WTC11 (cell line): Measurements from ENCODE around the gene RBM26. TPM values are rescaled to one million over a fixed set of nuclear protein-coding genes. Genes with fewer than 3 reads are reported as not detected.

Experiments used
- ATAC-seq: fragments of 200-7000 bp; cut with Tn5 transposase; 2 replicates; pipeline ENCODE4 v1.10.0; 2021; ENCODE audit warnings: mild to moderate bottlenecking, moderate library complexity
- CTCF ChIA-PET: fragments of 300-600 bp; sonication (Branson Sonifier 250); formaldehyde crosslinking; loops from one replicate; lab custom pipeline; 2021; ENCODE audit warnings: antibody characterized with exemption; lab: Charles Lee
- POLR2A ChIA-PET: fragments of 350-600 bp; sonication (Branson Sonifier 250); formaldehyde crosslinking; loops from one replicate; lab custom pipeline; 2021; ENCODE audit warnings: antibody characterized with exemption; lab: Charles Lee
- DNase-seq: peaks from one replicate; pipeline ENCODE4 v3.0.0; 2021; ENCODE audit warnings: low spot score
- H3K27ac Mint-ChIP-seq: 2 replicates; pipeline ENCODE4 v1.8.0; 2021; ENCODE audit warnings: mixed read lengths
- H3K27me3 Mint-ChIP-seq: 2 replicates; pipeline ENCODE4 v1.8.0; 2021; ENCODE audit warnings: low read depth, mild to moderate bottlenecking, moderate library complexity, mixed read lengths
- H3K36me3 Mint-ChIP-seq: 2 replicates; pipeline ENCODE4 v1.8.0; 2021; ENCODE audit warnings: mixed read lengths
- H3K4me1 Mint-ChIP-seq: 2 replicates; pipeline ENCODE4 v1.8.0; 2022; ENCODE audit warnings: mixed read lengths
- H3K4me3 Mint-ChIP-seq: 2 replicates; pipeline ENCODE4 v1.8.0; 2021; ENCODE audit warnings: mild to moderate bottlenecking, moderate library complexity, mixed read lengths
- H3K9me3 Mint-ChIP-seq: 2 replicates; pipeline ENCODE4 v1.8.0; 2021; ENCODE audit warnings: mixed read lengths
- CDX4 ChIP-seq: fragments of 250-450 bp; sonication (Bioruptor Pico); IDR thresholded peaks from 2 replicates; pipeline ENCODE4 v1.9.0; 2021; ENCODE audit warnings: moderate library complexity, mild to moderate bottlenecking, inconsistent platforms, borderline replicate concordance
- E2F1 ChIP-seq: sonication (generic); formaldehyde crosslinking; IDR thresholded peaks from 2 replicates; pipeline ENCODE4 v1.8.0; 2022; ENCODE audit warnings: mild to moderate bottlenecking, missing genetic modification reagents
- GRHL2 ChIP-seq: fragments of 250-450 bp; sonication (Bioruptor Pico); IDR thresholded peaks from 2 replicates; pipeline ENCODE4 v1.8.0; 2022; ENCODE audit warnings: mild to moderate bottlenecking, moderate library complexity; ENCODE audit not compliant: insufficient replicate concordance, severe bottlenecking
- HMGA2 ChIP-seq: fragments of 250-450 bp; sonication (Bioruptor Pico); IDR thresholded peaks from 2 replicates; pipeline ENCODE4 v1.4.0; 2021; ENCODE audit warnings: mild to moderate bottlenecking, moderate library complexity
- IRF1 ChIP-seq: sonication (generic); formaldehyde crosslinking; IDR thresholded peaks from 2 replicates; pipeline ENCODE4 v1.8.0; 2023; ENCODE audit warnings: missing genetic modification reagents
- JUN ChIP-seq: sonication (generic); formaldehyde crosslinking; IDR thresholded peaks from 2 replicates; pipeline ENCODE4 v1.8.0; 2023; ENCODE audit warnings: mild to moderate bottlenecking, missing genetic modification reagents
- PRRX2 ChIP-seq: fragments of 250-450 bp; sonication (Bioruptor Pico); IDR thresholded peaks from 2 replicates; pipeline ENCODE4 v1.8.0; 2021; ENCODE audit warnings: mild to moderate bottlenecking
- STAT6 ChIP-seq: sonication (generic); formaldehyde crosslinking; conservative IDR thresholded peaks from 2 replicates; pipeline ENCODE4 v1.8.1; 2023; ENCODE audit warnings: mild to moderate bottlenecking, low read depth, missing genetic modification reagents, moderate library complexity
- USF2 ChIP-seq: sonication (generic); formaldehyde crosslinking; IDR thresholded peaks from 2 replicates; pipeline ENCODE4 v1.8.1; 2023; ENCODE audit warnings: mild to moderate bottlenecking, missing genetic modification reagents, moderate library complexity
- ZNF263 ChIP-seq: sonication (generic); formaldehyde crosslinking; IDR thresholded peaks from 2 replicates; pipeline ENCODE4 v1.8.1; 2022; ENCODE audit warnings: low read depth, mild to moderate bottlenecking, moderate library complexity, missing genetic modification reagents
- total RNA-seq: library from RNA; stranded (reverse); gene quantifications from 3 replicates; pipeline ENCODE4 v1.2.3, GENCODE V29; 2021
- TF ChIP-seq, protein P1 (sequence below): sonication (generic); formaldehyde crosslinking; IDR thresholded peaks from 2 replicates; pipeline ENCODE4 v1.8.1; 2023; ENCODE audit warnings: mild to moderate bottlenecking, moderate library complexity, missing genetic modification reagents
- TF ChIP-seq, protein P2 (sequence below): sonication (generic); formaldehyde crosslinking; IDR thresholded peaks from 2 replicates; pipeline ENCODE4 v1.8.0; 2022; ENCODE audit warnings: missing genetic modification reagents
- TF ChIP-seq, protein P3 (sequence below): fragments of 200-600 bp; IDR thresholded peaks from 2 replicates; pipeline ENCODE4 v1.8.0; 2022; ENCODE audit warnings: antibody characterized with exemption

The RBM26 gene
- total RNA-seq, 1 experiment from 2014 or later: 64.1 TPM

- TF ChIP-seq, protein P1, sequence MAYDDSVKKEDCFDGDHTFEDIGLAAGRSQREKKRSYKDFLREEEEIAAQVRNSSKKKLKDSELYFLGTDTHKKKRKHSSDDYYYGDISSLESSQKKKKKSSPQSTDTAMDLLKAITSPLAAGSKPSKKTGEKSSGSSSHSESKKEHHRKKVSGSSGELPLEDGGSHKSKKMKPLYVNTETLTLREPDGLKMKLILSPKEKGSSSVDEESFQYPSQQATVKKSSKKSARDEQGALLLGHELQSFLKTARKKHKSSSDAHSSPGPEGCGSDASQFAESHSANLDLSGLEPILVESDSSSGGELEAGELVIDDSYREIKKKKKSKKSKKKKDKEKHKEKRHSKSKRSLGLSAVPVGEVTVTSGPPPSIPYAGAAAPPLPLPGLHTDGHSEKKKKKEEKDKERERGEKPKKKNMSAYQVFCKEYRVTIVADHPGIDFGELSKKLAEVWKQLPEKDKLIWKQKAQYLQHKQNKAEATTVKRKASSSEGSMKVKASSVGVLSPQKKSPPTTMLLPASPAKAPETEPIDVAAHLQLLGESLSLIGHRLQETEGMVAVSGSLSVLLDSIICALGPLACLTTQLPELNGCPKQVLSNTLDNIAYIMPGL (CRISPR knock-in tag): no peak
- TF ChIP-seq E2F1 (no peak), USF2 (CRISPR knock-in tag) (no peak), PRRX2 (CRISPR knock-in tag) (no peak), ZNF263 (CRISPR knock-in tag) (no peak), GRHL2 (CRISPR knock-in tag) (no peak), IRF1 (CRISPR knock-in tag) (no peak), CDX4 (CRISPR knock-in tag) (no peak), STAT6 (CRISPR knock-in tag) (no peak)
- TF ChIP-seq, protein P2, sequence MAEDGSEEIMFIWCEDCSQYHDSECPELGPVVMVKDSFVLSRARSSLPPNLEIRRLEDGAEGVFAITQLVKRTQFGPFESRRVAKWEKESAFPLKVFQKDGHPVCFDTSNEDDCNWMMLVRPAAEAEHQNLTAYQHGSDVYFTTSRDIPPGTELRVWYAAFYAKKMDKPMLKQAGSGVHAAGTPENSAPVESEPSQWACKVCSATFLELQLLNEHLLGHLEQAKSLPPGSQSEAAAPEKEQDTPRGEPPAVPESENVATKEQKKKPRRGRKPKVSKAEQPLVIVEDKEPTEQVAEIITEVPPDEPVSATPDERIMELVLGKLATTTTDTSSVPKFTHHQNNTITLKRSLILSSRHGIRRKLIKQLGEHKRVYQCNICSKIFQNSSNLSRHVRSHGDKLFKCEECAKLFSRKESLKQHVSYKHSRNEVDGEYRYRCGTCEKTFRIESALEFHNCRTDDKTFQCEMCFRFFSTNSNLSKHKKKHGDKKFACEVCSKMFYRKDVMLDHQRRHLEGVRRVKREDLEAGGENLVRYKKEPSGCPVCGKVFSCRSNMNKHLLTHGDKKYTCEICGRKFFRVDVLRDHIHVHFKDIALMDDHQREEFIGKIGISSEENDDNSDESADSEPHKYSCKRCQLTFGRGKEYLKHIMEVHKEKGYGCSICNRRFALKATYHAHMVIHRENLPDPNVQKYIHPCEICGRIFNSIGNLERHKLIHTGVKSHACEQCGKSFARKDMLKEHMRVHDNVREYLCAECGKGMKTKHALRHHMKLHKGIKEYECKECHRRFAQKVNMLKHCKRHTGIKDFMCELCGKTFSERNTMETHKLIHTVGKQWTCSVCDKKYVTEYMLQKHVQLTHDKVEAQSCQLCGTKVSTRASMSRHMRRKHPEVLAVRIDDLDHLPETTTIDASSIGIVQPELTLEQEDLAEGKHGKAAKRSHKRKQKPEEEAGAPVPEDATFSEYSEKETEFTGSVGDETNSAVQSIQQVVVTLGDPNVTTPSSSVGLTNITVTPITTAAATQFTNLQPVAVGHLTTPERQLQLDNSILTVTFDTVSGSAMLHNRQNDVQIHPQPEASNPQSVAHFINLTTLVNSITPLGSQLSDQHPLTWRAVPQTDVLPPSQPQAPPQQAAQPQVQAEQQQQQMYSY (CRISPR knock-in tag): no peak
- TF ChIP-seq, all 79 proteins: peak for 0
Measured at GRCh38 chr13:79427265-79427664, 21.2 kb upstream of the RBM26 start (continued).

GRCh38 chr13:79423801-79424642 is 18.0 kb upstream of the RBM26 start:
- DNase-seq: no peak
- no peak overlapping the region for H3K27ac Mint-ChIP-seq
- ATAC-seq: peak; percentile 34; the same call in 1 of the 2 replicates
- TF ChIP-seq JUN (CRISPR knock-in tag) (no peak), E2F1 (no peak), HMGA2 (0 out of 2 replicates have a peak, but pooled peaks have one; percentile 35)
- TF ChIP-seq, protein P3, sequence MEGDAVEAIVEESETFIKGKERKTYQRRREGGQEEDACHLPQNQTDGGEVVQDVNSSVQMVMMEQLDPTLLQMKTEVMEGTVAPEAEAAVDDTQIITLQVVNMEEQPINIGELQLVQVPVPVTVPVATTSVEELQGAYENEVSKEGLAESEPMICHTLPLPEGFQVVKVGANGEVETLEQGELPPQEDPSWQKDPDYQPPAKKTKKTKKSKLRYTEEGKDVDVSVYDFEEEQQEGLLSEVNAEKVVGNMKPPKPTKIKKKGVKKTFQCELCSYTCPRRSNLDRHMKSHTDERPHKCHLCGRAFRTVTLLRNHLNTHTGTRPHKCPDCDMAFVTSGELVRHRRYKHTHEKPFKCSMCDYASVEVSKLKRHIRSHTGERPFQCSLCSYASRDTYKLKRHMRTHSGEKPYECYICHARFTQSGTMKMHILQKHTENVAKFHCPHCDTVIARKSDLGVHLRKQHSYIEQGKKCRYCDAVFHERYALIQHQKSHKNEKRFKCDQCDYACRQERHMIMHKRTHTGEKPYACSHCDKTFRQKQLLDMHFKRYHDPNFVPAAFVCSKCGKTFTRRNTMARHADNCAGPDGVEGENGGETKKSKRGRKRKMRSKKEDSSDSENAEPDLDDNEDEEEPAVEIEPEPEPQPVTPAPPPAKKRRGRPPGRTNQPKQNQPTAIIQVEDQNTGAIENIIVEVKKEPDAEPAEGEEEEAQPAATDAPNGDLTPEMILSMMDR: peak; percentile 50
- H3K4me3 Mint-ChIP-seq: no peak overlapping the region
- ChIA-PET POLR2A (interaction anchor here (0.5 to 1.3 kb wide), 4 partner anchors 14 to 70 kb away, joined by 3 to 7 read pairs (median 4); partner anchors contain the start of gene NDFIP2), CTCF (interaction anchor here (0.6 to 3.2 kb wide), 54 partner anchors 9 to 1594 kb away, joined by 3 to 116 read pairs (median 4); partner anchors contain the start of genes NDFIP2 and RBM26)
- no peaks in the 10 kb centered on the region for H3K4me1 Mint-ChIP-seq
- no peaks in the 10 kb centered on the region for H3K9me3 Mint-ChIP-seq
- no peaks in the 10 kb centered on the region for H3K36me3 Mint-ChIP-seq
- no peaks in the 10 kb centered on the region for H3K27me3 Mint-ChIP-seq
